Measurements from ENCODE around the gene C2orf78.

C2orf78 gene

GRCh38 chr2:73837847-73838585 lies 54.0 kb downstream of the C2orf78 start:
- no peak overlapping the region for H3K27ac ChIP-seq (ENCODE audit: low read length)
- no peaks in the 10 kb centered on the region for H3K9me3 ChIP-seq (ENCODE audit: control insufficient read depth, insufficient read depth, low read length)

GRCh38 chr2:73838889-73839534 lies 55.0 kb downstream of the C2orf78 start:
- Histone ChIP-seq H3K4me3 (ENCODE audit: low read length) (no peak overlapping the region), H3K27me3 (ENCODE audit: control insufficient read depth, insufficient read depth, low read length) (no peaks in the 10 kb centered on the region; the same call in 1 of the 2 replicates), H3K4me1 (ENCODE audit: control insufficient read depth, insufficient read depth, low read length) (no peaks in the 10 kb centered on the region; the same call in 1 of the 2 replicates), H3K9me3 (ENCODE audit: control insufficient read depth, insufficient read depth, low read length) (no peaks in the 10 kb centered on the region), H3K36me3 (ENCODE audit: control insufficient read depth, insufficient read depth, low read length) (peaks cover 8% of the 10 kb centered on the region), H3K27ac (ENCODE audit: low read length) (no peak overlapping the region)
- no CpG with 5 or more reads among the region's 2 CpGs for WGBS (ENCODE audit: insufficient coverage, insufficient read length)
- DNase-seq (ENCODE audit: low read depth, low spot score), result no peak

More at GRCh38 chr2:73837847-73838585, 54.0 kb downstream of the C2orf78 start:
- H3K4me1 ChIP-seq (ENCODE audit: control insufficient read depth, insufficient read depth, low read length), result no peaks in the 10 kb centered on the region; the same call in 1 of the 2 replicates
- no peak for DNase-seq (ENCODE audit: low read depth, low spot score)
- H3K36me3 ChIP-seq (ENCODE audit: control insufficient read depth, insufficient read depth, low read length), result peaks cover 11% of the 10 kb centered on the region
- 100% methylated on average over 1 of the region's 4 CpGs for WGBS (ENCODE audit: insufficient coverage, insufficient read length)
- no peak overlapping the region for H3K4me3 ChIP-seq (ENCODE audit: low read length)
- H3K27me3 ChIP-seq (ENCODE audit: control insufficient read depth, insufficient read depth, low read length), result no peaks in the 10 kb centered on the region; the same call in 1 of the 2 replicates

- WGBS (ENCODE audit: insufficient coverage, insufficient read length), result no CpG with 5 or more reads among the region's 3 CpGs
- H3K27me3 ChIP-seq (ENCODE audit: control insufficient read depth, insufficient read depth, low read length), result no peaks in the 10 kb centered on the region; the same call in 1 of the 2 replicates
- H3K36me3 ChIP-seq (ENCODE audit: control insufficient read depth, insufficient read depth, low read length), result peaks cover 5% of the 10 kb centered on the region
- H3K4me3 ChIP-seq (ENCODE audit: low read length), result no peak overlapping the region
- H3K9me3 ChIP-seq (ENCODE audit: control insufficient read depth, insufficient read depth, low read length), result no peaks in the 10 kb centered on the region
- no peak for DNase-seq (ENCODE audit: low read depth, low spot score)
- no peaks in the 10 kb centered on the region; the same call in 1 of the 2 replicates for H3K4me1 ChIP-seq (ENCODE audit: control insufficient read depth, insufficient read depth, low read length)
- H3K27ac ChIP-seq (ENCODE audit: low read length), result no peak overlapping the region
These were observed 55.8 kb downstream of the C2orf78 start for GRCh38 chr2:73839653-73840411.

GRCh38 chr2:73841912-73842738 lies 58.1 kb downstream of the C2orf78 start:
- Histone ChIP-seq H3K4me3 (ENCODE audit: low read length) (no peak overlapping the region), H3K36me3 (ENCODE audit: control insufficient read depth, insufficient read depth, low read length) (peaks cover 5% of the 10 kb centered on the region; the same call in 1 of the 2 replicates), H3K4me1 (ENCODE audit: control insufficient read depth, insufficient read depth, low read length) (no peaks in the 10 kb centered on the region), H3K27me3 (ENCODE audit: control insufficient read depth, insufficient read depth, low read length) (no peaks in the 10 kb centered on the region; the same call in 1 of the 2 replicates), H3K27ac (ENCODE audit: low read length) (no peak overlapping the region), H3K9me3 (ENCODE audit: control insufficient read depth, insufficient read depth, low read length) (no peaks in the 10 kb centered on the region)
- no CpG with 5 or more reads among the region's 5 CpGs for WGBS (ENCODE audit: insufficient coverage, insufficient read length)
- DNase-seq (ENCODE audit: low read depth, low spot score), result no peak

- no peak overlapping the region for H3K27ac ChIP-seq (ENCODE audit: low read length)
- H3K27me3 ChIP-seq (ENCODE audit: control insufficient read depth, insufficient read depth, low read length), result no peaks in the 10 kb centered on the region; the same call in 1 of the 2 replicates
- peaks cover 10% of the 10 kb centered on the region; the same call in 1 of the 2 replicates for H3K36me3 ChIP-seq (ENCODE audit: control insufficient read depth, insufficient read depth, low read length)
- no peak overlapping the region for H3K4me3 ChIP-seq (ENCODE audit: low read length)
- H3K4me1 ChIP-seq (ENCODE audit: control insufficient read depth, insufficient read depth, low read length), result no peaks in the 10 kb centered on the region
- WGBS (ENCODE audit: insufficient coverage, insufficient read length), result no CpG with 5 or more reads among the region's 1 CpG
- DNase-seq (ENCODE audit: low read depth, low spot score), result no peak
- H3K9me3 ChIP-seq (ENCODE audit: control insufficient read depth, insufficient read depth, low read length), result no peaks in the 10 kb centered on the region
These were observed 58.7 kb downstream of the C2orf78 start for GRCh38 chr2:73842739-73843019.

- Histone ChIP-seq H3K4me1 (ENCODE audit: control insufficient read depth, insufficient read depth, low read length) (no peaks in the 10 kb centered on the region), H3K36me3 (ENCODE audit: control insufficient read depth, insufficient read depth, low read length) (peaks cover 10% of the 10 kb centered on the region; the same call in 1 of the 2 replicates), H3K4me3 (ENCODE audit: low read length) (no peak overlapping the region), H3K27me3 (ENCODE audit: control insufficient read depth, insufficient read depth, low read length) (no peaks in the 10 kb centered on the region; the same call in 1 of the 2 replicates), H3K9me3 (ENCODE audit: control insufficient read depth, insufficient read depth, low read length) (no peaks in the 10 kb centered on the region), H3K27ac (ENCODE audit: low read length) (no peak overlapping the region)
- DNase-seq (ENCODE audit: low read depth, low spot score), result no peak
- no CpG with 5 or more reads among the region's 2 CpGs for WGBS (ENCODE audit: insufficient coverage, insufficient read length)
These were observed 60.1 kb downstream of the C2orf78 start for GRCh38 chr2:73844087-73844486.

- Histone ChIP-seq H3K36me3 (ENCODE audit: control insufficient read depth, insufficient read depth, low read length) (peaks cover 24% of the 10 kb centered on the region; the same call in 1 of the 2 replicates), H3K9me3 (ENCODE audit: control insufficient read depth, insufficient read depth, low read length) (no peaks in the 10 kb centered on the region), H3K27ac (ENCODE audit: low read length) (no peak overlapping the region), H3K4me3 (ENCODE audit: low read length) (no peak overlapping the region), H3K4me1 (ENCODE audit: control insufficient read depth, insufficient read depth, low read length) (no peaks in the 10 kb centered on the region), H3K27me3 (ENCODE audit: control insufficient read depth, insufficient read depth, low read length) (no peaks in the 10 kb centered on the region)
- DNase-seq (ENCODE audit: low read depth, low spot score), result no peak
- no CpG with 5 or more reads among the region's 2 CpGs for WGBS (ENCODE audit: insufficient coverage, insufficient read length)
These were observed 66.0 kb downstream of the C2orf78 start for GRCh38 chr2:73850009-73850408.

- Histone ChIP-seq H3K4me3 (ENCODE audit: low read length) (no peak overlapping the region), H3K27ac (ENCODE audit: low read length) (no peak overlapping the region), H3K9me3 (ENCODE audit: control insufficient read depth, insufficient read depth, low read length) (no peaks in the 10 kb centered on the region), H3K27me3 (ENCODE audit: control insufficient read depth, insufficient read depth, low read length) (no peaks in the 10 kb centered on the region), H3K36me3 (ENCODE audit: control insufficient read depth, insufficient read depth, low read length) (peaks cover 23% of the 10 kb centered on the region; the same call in 1 of the 2 replicates), H3K4me1 (ENCODE audit: control insufficient read depth, insufficient read depth, low read length) (no peaks in the 10 kb centered on the region)
- no peak for DNase-seq (ENCODE audit: low read depth, low spot score)
- WGBS (ENCODE audit: insufficient coverage, insufficient read length), result no CpG with 5 or more reads among the region's 3 CpGs
These were observed 67.3 kb downstream of the C2orf78 start for GRCh38 chr2:73851274-73851673.

- H3K9me3 ChIP-seq (ENCODE audit: control insufficient read depth, insufficient read depth, low read length), result no peaks in the 10 kb centered on the region
- no peak overlapping the region for H3K27ac ChIP-seq (ENCODE audit: low read length)
- H3K4me1 ChIP-seq (ENCODE audit: control insufficient read depth, insufficient read depth, low read length), result no peaks in the 10 kb centered on the region
- no peak overlapping the region for H3K4me3 ChIP-seq (ENCODE audit: low read length)
- H3K36me3 ChIP-seq (ENCODE audit: control insufficient read depth, insufficient read depth, low read length), result peaks cover 23% of the 10 kb centered on the region; the same call in 1 of the 2 replicates
- no peak for DNase-seq (ENCODE audit: low read depth, low spot score)
- H3K27me3 ChIP-seq (ENCODE audit: control insufficient read depth, insufficient read depth, low read length), result no peaks in the 10 kb centered on the region
These were observed 68.0 kb downstream of the C2orf78 start for GRCh38 chr2:73852020-73852419.

- Histone ChIP-seq H3K27me3 (ENCODE audit: control insufficient read depth, insufficient read depth, low read length) (no peaks in the 10 kb centered on the region), H3K27ac (ENCODE audit: low read length) (no peak overlapping the region), H3K9me3 (ENCODE audit: control insufficient read depth, insufficient read depth, low read length) (no peaks in the 10 kb centered on the region), H3K4me1 (ENCODE audit: control insufficient read depth, insufficient read depth, low read length) (no peaks in the 10 kb centered on the region), H3K4me3 (ENCODE audit: low read length) (no peak overlapping the region), H3K36me3 (ENCODE audit: control insufficient read depth, insufficient read depth, low read length) (peaks cover 14% of the 10 kb centered on the region; the same call in 1 of the 2 replicates)
- no CpG with 5 or more reads among the region's 2 CpGs for WGBS (ENCODE audit: insufficient coverage, insufficient read length)
- no peak for DNase-seq (ENCODE audit: low read depth, low spot score)
These were observed 71.5 kb downstream of the C2orf78 start for GRCh38 chr2:73855526-73855925.

Measured in iPS DF 6.9 (cell line).